M059J (cell line): ENCODE measurements around the gene MARCO. TPM values are rescaled to one million over a fixed set of nuclear protein-coding genes. Genes with fewer than 3 reads are reported as not detected.

Experiments
- DNase-seq: peaks from one replicate; pipeline ENCODE4 v3.0.0-alpha.2; 2012; ENCODE audit warnings: low read depth
- total RNA-seq: library from RNA; depleted of rRNA; stranded (reverse); fragments of >200 nt; shearing (Covaris generic); gene quantifications from 2 replicates; pipeline ENCODE4 v1.2.3, GENCODE V29; 2014; rRNA removed

MARCO gene
- not detected in 2 replicates for total RNA-seq

GRCh38 chr2:118942031-118942430 is at the start of gene MARCO:
Gene MARCO (plus strand): TSS chr2:118942194. CDS start chr2:118942301, 107 bp downstream.
- no peak for DNase-seq

DNA sequence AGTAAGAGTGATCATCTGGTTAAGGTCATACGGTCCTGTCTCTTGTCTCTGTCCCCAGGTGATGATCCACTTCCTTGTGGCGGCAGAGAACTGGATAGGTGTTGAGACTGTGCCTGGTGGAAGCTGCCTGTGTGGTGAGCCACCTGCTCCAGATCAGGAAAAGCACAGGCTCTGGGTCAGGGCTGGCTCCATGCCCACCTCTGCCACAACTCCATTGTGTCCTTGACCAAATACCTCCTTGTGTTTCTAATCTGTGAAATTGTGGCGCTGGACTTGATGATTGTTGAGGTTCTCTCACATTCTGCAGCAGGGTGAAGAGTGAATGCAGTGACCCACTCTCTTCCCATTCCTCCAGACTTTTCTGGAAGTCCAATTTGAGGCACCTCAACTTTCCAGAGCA is 48.9 kb upstream of the MARCO start:
- no peak for DNase-seq

- DNase-seq, result no peak
These were observed 39.5 kb upstream of the MARCO start for GRCh38 chr2:118902266-118903028.

- DNase-seq, result no peak
These were observed 39.0 kb upstream of the MARCO start for GRCh38 chr2:118903029-118903351.

DNA sequence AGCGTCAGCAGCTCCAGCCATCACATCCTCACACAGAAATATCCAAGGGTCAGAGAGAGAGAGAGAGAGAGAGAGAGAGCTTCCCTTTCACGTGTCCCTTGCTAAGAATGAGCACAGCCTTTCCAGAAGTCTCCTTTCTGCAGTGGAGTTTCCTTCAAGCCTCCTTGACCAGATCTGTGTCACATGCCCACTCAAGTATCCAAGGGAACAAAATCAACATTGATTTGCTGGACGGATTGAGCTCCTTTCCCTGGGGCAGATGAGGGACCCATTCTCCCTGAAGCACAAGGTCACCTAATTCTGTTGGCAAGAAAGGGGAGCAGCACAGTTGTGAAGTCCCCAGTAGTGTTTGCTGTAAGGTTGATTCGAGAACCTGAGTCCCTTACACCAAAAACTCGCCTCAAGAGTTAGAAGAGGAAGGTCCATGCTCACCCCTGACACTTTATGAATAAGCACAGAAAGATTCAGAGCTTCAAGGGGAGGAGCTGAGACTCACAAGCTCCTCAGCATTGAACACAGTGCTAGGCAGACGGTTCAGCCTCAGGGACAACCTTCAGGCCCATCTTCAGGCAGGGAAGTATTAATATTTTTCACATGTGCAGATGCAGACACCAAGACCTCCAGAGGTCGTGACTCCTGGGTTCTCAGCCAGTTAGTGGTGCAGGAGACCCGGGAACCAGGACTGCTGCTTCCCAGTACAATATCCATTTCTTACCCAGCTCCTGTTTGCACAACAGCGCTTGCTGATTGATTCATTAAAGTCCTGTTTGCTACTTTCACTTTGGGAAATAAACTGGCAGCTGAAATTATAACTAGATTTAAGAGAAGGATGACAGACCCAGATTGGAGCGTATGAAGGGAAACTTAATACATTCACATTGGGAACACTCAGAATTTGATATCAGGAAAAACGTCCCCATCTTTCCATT is 38.2 kb upstream of the MARCO start:
- no peak for DNase-seq

DNA sequence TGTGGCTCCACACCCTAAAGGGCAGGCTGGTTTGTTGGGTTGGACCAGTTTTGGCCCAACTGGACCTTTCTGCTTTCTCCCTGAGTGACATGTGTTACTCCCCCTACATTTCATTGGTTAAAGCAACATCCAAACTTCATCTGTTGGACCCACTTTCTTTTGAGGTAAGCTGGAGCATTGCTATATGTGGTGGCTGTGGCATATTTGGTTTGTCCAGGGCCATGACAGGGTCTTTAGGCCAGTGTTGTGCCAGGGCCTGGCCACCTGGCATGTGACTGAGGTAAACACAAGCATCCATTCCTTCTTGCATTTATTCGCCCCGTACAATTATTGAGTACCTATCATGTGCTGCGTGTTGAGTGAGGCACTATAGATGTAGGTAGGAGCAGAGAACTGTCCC is 36.8 kb upstream of the MARCO start:
- DNase-seq, result no peak

GRCh38 chr2:118906186-118906585 is 35.8 kb upstream of the MARCO start:
- no peak for DNase-seq

DNA sequence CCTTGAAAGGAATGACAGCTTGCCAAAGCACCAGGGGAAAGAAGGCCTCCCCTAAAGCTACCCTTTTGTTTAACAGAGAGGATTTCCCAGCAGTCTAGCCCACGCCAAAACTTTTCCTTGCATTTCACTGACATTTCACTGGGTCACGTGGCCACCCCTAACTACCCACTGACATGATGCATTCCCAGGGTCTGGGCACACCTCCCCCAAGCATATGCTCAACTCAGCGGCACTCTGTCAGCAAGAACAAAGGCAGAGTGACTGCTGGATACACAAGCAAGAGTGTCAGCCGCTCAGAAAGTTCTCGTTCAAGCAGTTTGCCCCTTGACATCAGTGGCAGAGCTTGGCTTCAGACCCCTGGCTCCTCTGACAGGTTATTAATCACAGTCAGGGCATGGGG is 34.2 kb upstream of the MARCO start:
- DNase-seq, result no peak

DNA sequence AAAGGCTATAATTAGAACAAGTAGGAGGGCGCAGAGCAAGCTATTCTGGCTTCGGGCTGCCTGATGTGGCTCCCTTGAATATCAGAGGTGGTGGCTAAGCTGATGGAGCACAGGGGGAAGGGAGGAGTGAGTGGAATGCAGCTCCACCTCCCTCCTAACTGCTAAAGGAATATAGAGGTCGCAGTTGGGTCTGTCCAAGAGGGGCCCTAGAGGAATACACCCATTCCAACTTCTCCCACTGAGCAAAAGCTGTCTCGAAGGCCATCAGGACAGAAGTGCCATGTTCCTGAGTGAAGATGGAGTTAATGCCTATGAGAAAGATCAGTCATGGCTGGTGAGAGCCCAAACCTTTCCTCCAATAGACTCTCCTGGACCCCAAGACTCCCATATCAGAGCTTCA is 32.8 kb upstream of the MARCO start:
- DNase-seq, result no peak

DNA sequence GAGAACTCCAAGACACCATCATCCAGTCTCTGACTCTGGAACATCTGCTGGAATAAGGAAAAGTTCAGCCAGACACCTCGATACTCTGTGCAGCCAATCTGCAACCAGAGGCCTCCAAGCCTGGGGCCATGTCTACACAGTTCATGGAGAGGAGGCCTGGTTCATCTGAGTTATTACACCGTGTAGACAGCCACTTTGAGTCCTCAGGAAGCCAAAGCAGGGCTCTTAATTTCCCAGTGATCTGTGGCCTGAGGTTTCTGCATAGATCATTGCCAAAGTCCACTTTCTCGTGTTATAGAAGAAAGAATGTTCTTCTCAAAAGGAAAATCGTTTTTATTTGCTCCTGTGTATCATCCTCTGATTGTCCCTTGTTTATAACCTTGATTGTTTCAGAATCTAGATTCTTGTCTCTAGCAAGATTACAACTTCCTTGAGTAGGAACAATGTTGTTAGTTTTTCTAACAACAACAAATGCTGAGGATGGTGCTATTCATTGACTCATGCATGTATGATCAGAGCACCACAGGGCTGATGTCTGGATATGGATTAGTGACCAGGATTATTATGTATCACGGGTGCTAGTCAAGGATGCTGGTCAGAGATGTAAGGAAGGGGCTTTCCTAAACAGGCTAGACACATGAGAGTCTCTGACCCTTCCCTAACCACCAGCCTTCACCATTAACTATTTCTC is 30.7 kb upstream of the MARCO start:
- DNase-seq, result no peak

GRCh38 chr2:118911936-118912335 is 30.1 kb upstream of the MARCO start:
- no peak for DNase-seq

- peak; percentile 25 for DNase-seq
These were observed 28.7 kb upstream of the MARCO start for GRCh38 chr2:118913131-118913802.

- DNase-seq, result peak; percentile 60
These were observed 28.0 kb upstream of the MARCO start for GRCh38 chr2:118913803-118914645.

DNA sequence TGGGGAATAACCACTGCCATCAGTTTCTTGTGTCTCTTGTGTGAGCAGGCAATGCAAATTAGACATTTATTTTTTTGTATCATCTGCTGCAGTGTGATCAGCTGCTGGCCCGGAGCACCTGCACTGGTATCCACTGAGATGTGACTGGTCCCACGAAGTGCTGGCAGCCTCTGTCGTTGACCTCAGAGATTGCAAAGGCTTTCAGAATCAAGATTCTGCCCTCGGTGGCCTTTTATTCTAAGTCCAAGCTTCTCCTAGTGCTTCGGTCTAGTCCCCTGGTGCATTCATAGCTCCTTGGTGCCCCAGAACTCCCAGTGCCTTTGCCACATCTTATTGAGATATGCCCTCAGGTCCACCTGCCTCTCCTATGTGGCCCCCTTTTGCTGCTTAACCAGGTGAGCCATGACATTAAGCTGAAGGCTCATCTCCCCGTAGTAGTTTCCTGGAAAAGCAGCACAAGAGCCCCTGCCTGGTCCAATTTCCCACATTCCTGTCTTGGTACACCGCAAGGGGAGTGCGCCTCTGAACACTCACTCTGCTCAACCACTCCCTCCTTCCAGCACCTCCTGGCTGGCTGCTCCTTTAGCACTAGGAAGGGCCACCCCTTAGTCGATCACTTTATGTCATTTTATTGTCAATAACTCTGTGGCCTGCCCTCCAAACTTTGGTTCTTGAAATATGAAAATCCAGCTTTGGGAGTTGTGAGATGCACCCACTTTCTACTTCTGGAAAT is 27.1 kb upstream of the MARCO start:
- DNase-seq, result no peak

DNA sequence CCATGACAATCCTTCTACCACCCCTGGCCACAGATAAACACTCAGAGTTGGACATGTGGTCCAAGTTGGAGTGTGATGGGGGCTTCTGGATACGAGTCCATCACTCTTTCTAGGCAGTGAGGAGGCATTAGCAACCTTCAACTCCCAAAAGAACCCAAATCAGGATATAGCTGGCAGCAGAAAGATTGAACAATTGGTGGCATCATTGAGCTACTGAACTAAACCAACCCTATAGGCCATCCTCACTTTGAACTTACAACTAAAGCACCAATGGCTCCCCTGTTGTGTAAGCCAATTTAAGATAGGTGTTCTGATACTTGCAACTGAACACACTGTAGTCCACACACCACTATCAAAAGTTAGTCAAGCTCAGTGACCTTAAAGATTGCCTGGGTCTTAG is 24.0 kb upstream of the MARCO start:
- no peak for DNase-seq

DNA sequence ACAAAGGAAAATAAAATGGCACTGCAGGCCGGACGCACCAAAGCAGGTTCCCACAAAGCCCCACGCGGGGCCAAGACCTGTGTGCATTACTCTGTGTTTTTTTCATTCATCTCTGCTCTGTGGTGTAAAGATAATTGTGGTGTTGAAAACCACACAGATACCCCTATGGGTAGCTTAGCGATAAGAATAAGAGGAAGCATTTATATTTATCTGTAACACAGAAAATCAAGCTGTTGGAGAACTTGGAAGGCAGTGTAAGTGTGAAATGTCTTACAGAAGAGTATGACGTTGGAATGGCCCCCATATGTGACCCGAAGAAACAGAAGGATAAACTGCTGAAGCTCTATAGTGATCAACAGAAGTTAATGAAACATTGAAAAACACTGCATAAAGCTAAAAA is 20.3 kb upstream of the MARCO start:
- no peak for DNase-seq

DNA sequence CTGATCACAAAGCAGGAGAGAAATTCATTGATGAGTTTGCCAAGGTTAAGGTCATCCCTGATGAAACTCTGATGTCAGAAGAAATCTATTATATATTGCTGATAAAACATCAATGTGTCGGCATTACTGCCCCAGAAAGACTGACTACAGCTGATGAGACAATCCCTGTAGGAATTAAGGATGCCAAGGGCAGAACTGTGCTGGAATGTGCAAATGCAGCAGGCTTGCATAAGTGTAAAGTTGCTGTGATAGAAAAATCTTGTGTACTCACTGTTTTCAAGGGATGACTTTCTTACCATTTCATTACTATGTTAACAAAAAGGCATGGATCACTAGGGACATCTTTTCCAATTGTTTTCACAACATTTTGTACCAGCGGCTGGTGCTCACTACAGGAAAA is 19.7 kb upstream of the MARCO start:
- DNase-seq, result no peak

- peak; percentile 62 for DNase-seq
These were observed 18.6 kb upstream of the MARCO start for GRCh38 chr2:118923371-118923770.

DNA sequence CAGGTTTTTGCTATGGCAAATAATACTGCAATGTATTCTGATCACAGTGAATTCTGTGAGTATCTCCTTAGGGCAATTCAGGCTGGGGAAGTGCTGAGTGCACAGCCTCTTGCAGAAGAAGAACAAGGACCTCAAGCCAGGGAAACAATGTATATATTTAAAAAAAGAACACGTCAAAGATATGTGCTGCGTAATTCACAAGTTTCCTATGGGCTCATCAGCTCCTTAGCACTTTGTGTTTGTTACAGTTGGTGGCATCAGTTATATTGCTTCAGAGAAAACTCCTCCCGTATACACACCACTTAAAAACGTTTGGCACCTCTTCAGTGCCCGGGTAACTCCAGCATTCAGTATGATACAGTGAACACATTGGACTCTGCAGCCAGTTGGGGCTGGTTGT is 16.5 kb upstream of the MARCO start:
- DNase-seq, result no peak

DNA sequence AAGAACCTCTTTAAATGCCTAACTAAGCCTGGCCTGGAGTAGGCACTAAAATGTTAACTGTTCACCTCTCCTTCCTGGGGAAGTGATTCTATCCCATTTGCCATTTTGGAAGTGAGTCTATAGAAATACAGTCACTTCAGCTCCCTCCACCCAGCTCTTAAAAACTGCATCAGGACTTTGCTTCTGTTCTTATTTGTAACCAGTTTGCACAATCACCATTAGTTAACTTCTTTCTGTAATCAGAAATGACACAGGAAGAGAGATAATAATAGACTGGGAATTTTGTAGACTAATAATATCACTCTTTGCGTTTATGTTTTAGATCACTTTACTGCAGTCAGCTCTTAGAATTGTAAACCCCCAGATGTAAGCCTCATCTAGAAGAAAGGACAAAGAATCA is 16.0 kb upstream of the MARCO start:
- no peak for DNase-seq
